HEK293T (cell line): ENCODE measurements around the gene DDT.
"Not testable (repeated sequence)": the region's sequence is repeated elsewhere in the genome, so short reads cannot be mapped to it uniquely, and the experiment has no call there.

Experiments
- CTCF ChIA-PET: fragments of 350-600 bp; formaldehyde crosslinking; extraction: SDS; loops from one replicate; lab custom pipeline; 2021; ENCODE audit warnings: antibody characterized with exemption, inconsistent platforms; lab: Yijun Ruan, JAX
- POLR2A ChIA-PET: fragments of 350-600 bp; formaldehyde crosslinking; extraction: SDS; loops from one replicate; lab custom pipeline; 2020; ENCODE audit warnings: antibody characterized with exemption, inconsistent platforms; lab: Yijun Ruan, JAX
- DNase-seq: peaks from one replicate; pipeline ENCODE4 v3.0.0; 2012; ENCODE audit warnings: mixed read lengths; ENCODE audit errors: extremely low spot score
- ARNT ChIP-seq: fragments of 450-650 bp; IDR thresholded peaks from 2 replicates; pipeline ENCODE4 v1.6.1; 2017; ENCODE audit warnings: mild to moderate bottlenecking
- BHLHE40 ChIP-seq: fragments of 450-650 bp; IDR thresholded peaks from 2 replicates; pipeline ENCODE4 v1.6.1; 2016; ENCODE audit warnings: mild to moderate bottlenecking, moderate library complexity, borderline replicate concordance
- CTBP1 ChIP-seq: fragments of 450-650 bp; IDR thresholded peaks from 2 replicates; pipeline ENCODE4 v1.6.1; 2016; ENCODE audit warnings: borderline replicate concordance
- ELF4 ChIP-seq: fragments of 450-650 bp; IDR thresholded peaks from 2 replicates; pipeline ENCODE4 v1.6.1; 2017; ENCODE audit warnings: antibody characterized with exemption
- FOXA1 ChIP-seq: fragments of 450-650 bp; IDR thresholded peaks from 2 replicates; pipeline ENCODE4 v1.6.1; 2016; ENCODE audit warnings: mild to moderate bottlenecking
- FOXK2 ChIP-seq: fragments of 450-650 bp; IDR thresholded peaks from 2 replicates; pipeline ENCODE4 v1.6.1; 2016; ENCODE audit warnings: mild to moderate bottlenecking
- FOXM1 ChIP-seq: fragments of 450-650 bp; IDR thresholded peaks from 2 replicates; pipeline ENCODE4 v1.6.1; 2017; ENCODE audit warnings: mild to moderate bottlenecking, borderline replicate concordance
- HDGF ChIP-seq: fragments of 450-650 bp; IDR thresholded peaks from 2 replicates; pipeline ENCODE4 v1.6.1; 2017; ENCODE audit warnings: antibody characterized with exemption, borderline replicate concordance
- L3MBTL2 ChIP-seq: fragments of 450-650 bp; conservative IDR thresholded peaks from 2 replicates; pipeline ENCODE4 v1.6.1; 2016; ENCODE audit warnings: mild to moderate bottlenecking
- LEF1 ChIP-seq: fragments of 450-650 bp; IDR thresholded peaks from 2 replicates; pipeline ENCODE4 v1.6.1; 2017; ENCODE audit warnings: mild to moderate bottlenecking, borderline replicate concordance
- NFRKB ChIP-seq: fragments of 450-650 bp; IDR thresholded peaks from 2 replicates; pipeline ENCODE4 v1.6.1; 2016; ENCODE audit warnings: mild to moderate bottlenecking, moderate library complexity
- PKNOX1 ChIP-seq: fragments of 450-650 bp; IDR thresholded peaks from 2 replicates; pipeline ENCODE4 v1.6.1; 2016
- SP1 ChIP-seq: fragments of 450-650 bp; IDR thresholded peaks from 2 replicates; pipeline ENCODE4 v1.6.1; 2017
- SUZ12 ChIP-seq: fragments of 450-650 bp; IDR thresholded peaks from 2 replicates; pipeline ENCODE4 v1.6.1; 2016; ENCODE audit warnings: mild to moderate bottlenecking
- TARDBP ChIP-seq: fragments of 450-650 bp; IDR thresholded peaks from 2 replicates; pipeline ENCODE4 v1.6.1; 2016
- ZNF384 ChIP-seq: fragments of 450-650 bp; IDR thresholded peaks from 2 replicates; pipeline ENCODE4 v1.6.1; 2016

Gene DDT

GRCh38 chr22:24003887-24004286, 29.6 kb upstream of the DDT start:
- CTCF ChIA-PET: no interaction called here

GRCh38 chr22:24002851-24003250, 28.6 kb upstream of the DDT start:
- CTCF ChIA-PET: interaction anchor here (0.6 kb wide), 1 partner anchor 354 kb away, joined by 7 read pairs; no protein-coding TSS in a partner anchor
- DNase-seq: no peak
- TF ChIP-seq LEF1 (no peak), FOXM1 (no peak), HDGF (no peak), TARDBP (no peak), CTBP1 (no peak), ARNT (no peak), BHLHE40 (no peak), SUZ12 (no peak), PKNOX1 (no peak), ELF4 (no peak), L3MBTL2 (no peak), ZNF384 (no peak), SP1 (no peak), FOXA1 (no peak)
- POLR2A ChIA-PET: interaction anchor here (1.2 kb wide), 1 partner anchor 8 kb away, joined by 3 read pairs; the partner anchor contains the start of gene CABIN1

More at GRCh38 chr22:24003887-24004286, 29.6 kb upstream of the DDT start:
- POLR2A ChIA-PET: no interaction called here
- no peak for DNase-seq
- no peak for TF ChIP-seq L3MBTL2
- no peak for TF ChIP-seq PKNOX1
- TF ChIP-seq FOXM1: no peak
- TF ChIP-seq ELF4: no peak
- TF ChIP-seq SUZ12: no peak
- no peak for TF ChIP-seq FOXA1
- no peak for TF ChIP-seq SP1
- TF ChIP-seq FOXK2: no peak
- TF ChIP-seq ARNT: no peak
- no peak for TF ChIP-seq CTBP1
- TF ChIP-seq NFRKB: no peak
- no peak for TF ChIP-seq TARDBP
- no peak for TF ChIP-seq HDGF
- TF ChIP-seq BHLHE40: no peak
- no peak for TF ChIP-seq LEF1
- TF ChIP-seq ZNF384: no peak

GRCh38 chr22:24002272-24002671, 28.0 kb upstream of the DDT start:
- DNase-seq: no peak
- POLR2A ChIA-PET: interaction anchor here (1.2 kb wide), 1 partner anchor 9 kb away, joined by 3 read pairs; the partner anchor contains the start of gene CABIN1
- CTCF ChIA-PET: no interaction called here
- TF ChIP-seq NFRKB: no peak
- no peak for TF ChIP-seq ELF4
- TF ChIP-seq L3MBTL2: no peak
- no peak for TF ChIP-seq HDGF
- no peak for TF ChIP-seq ZNF384
- no peak for TF ChIP-seq SUZ12

- CTCF ChIA-PET: no interaction called here
- POLR2A ChIA-PET: no interaction called here
- TF ChIP-seq PKNOX1 (no peak), SUZ12 (no peak), FOXM1 (no peak)
- DNase-seq: no peak
These were observed 27.1 kb upstream of the DDT start for GRCh38 chr22:24001314-24001713.

- CTCF ChIA-PET, DNase-seq, POLR2A ChIA-PET: not testable (repeated sequence)
These were observed 25.5 kb upstream of the DDT start for GRCh38 chr22:23999779-24000178.

GRCh38 chr22:23997092-23997491, 22.9 kb upstream of the DDT start:
- POLR2A ChIA-PET: no interaction called here
- DNase-seq: no peak
- CTCF ChIA-PET: no interaction called here

GRCh38 chr22:23993581-23994177, 19.4 kb upstream of the DDT start:
- DNase-seq, POLR2A ChIA-PET, CTCF ChIA-PET: not testable (repeated sequence)

More at GRCh38 chr22:23997092-23997491, 22.9 kb upstream of the DDT start:
- TF ChIP-seq PKNOX1: no peak
- no peak for TF ChIP-seq SUZ12
- no peak for TF ChIP-seq ZNF384
- no peak for TF ChIP-seq SP1
- no peak for TF ChIP-seq TARDBP
- TF ChIP-seq ELF4: no peak
- no peak for TF ChIP-seq CTBP1

- POLR2A ChIA-PET, CTCF ChIA-PET, DNase-seq: not testable (repeated sequence)
These were observed 18.8 kb upstream of the DDT start for GRCh38 chr22:23993080-23993479.

- DNase-seq, POLR2A ChIA-PET, CTCF ChIA-PET: not testable (repeated sequence)
These were observed 15.5 kb upstream of the DDT start for GRCh38 chr22:23989583-23990244.

- DNase-seq, POLR2A ChIA-PET: not testable (repeated sequence)
- CTCF ChIA-PET: interaction anchor here (0.6 kb wide), 1 partner anchor 184 kb away, joined by 3 read pairs; no protein-coding TSS in a partner anchor
These were observed 12.4 kb upstream of the DDT start for GRCh38 chr22:23986538-23987178.
